ENCODE data around the gene MICALL2.

DNA sequence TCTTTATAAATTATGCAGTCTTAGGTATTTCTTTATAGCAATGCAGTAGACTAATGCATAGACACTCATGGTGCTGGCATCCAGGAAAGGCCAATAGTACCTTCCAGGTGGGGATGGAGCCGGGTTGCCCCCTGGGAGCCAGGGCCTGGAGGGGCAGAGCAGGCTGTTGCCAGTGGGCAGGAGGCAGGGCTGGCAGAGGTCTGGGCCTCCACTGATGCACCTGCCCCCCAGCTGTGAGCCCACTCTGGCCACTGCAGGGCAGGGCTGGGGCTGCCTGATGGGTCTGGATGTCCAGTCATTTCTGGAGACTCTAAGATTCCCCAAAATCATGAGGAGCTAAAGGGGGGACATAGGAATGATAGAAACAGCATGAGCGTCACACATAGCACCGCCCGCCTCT, 66.7 kb downstream of the MICALL2 start:
- no peak for TF ChIP-seq POLR2AphosphoS5 (IDR thresholded peaks at IDR 0.05)
- TF ChIP-seq, protein P1, sequence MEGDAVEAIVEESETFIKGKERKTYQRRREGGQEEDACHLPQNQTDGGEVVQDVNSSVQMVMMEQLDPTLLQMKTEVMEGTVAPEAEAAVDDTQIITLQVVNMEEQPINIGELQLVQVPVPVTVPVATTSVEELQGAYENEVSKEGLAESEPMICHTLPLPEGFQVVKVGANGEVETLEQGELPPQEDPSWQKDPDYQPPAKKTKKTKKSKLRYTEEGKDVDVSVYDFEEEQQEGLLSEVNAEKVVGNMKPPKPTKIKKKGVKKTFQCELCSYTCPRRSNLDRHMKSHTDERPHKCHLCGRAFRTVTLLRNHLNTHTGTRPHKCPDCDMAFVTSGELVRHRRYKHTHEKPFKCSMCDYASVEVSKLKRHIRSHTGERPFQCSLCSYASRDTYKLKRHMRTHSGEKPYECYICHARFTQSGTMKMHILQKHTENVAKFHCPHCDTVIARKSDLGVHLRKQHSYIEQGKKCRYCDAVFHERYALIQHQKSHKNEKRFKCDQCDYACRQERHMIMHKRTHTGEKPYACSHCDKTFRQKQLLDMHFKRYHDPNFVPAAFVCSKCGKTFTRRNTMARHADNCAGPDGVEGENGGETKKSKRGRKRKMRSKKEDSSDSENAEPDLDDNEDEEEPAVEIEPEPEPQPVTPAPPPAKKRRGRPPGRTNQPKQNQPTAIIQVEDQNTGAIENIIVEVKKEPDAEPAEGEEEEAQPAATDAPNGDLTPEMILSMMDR (IDR thresholded peaks at IDR 0.05), result no peak
- TF ChIP-seq POLR2A (IDR thresholded peaks at IDR 0.05; ENCODE audit: low read depth), result no peak
